ENCODE measurements around the gene SEMA6B.
"Not testable (repeated sequence)": the region's sequence is repeated elsewhere in the genome, so short reads cannot be mapped to it uniquely, and the experiment has no call there.

SEMA6B gene

DNA sequence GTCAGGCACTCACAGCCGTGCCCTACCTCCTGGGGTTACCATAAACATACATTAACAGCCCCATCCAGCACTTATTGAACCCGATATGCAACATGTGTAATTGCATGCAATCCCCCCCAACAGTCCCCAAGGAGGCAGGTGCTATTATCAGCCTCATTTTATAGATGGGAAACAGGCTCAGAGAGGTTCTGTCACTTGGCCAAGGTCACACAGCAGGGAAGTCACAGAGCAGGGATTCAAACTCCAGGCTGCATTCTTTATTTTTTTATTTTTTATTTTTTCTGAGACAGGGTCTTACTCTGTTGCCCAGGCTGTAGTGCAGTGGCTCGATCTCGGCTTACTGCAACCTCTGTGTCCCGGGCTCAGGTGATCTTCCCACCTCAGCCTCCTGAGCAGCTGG, 41.4 kb upstream of the SEMA6B start:
- no peak overlapping the region for H3K4me3 ChIP-seq (ENCODE audit: control insufficient read depth, low read depth, low read length)
- TF ChIP-seq, protein P1, sequence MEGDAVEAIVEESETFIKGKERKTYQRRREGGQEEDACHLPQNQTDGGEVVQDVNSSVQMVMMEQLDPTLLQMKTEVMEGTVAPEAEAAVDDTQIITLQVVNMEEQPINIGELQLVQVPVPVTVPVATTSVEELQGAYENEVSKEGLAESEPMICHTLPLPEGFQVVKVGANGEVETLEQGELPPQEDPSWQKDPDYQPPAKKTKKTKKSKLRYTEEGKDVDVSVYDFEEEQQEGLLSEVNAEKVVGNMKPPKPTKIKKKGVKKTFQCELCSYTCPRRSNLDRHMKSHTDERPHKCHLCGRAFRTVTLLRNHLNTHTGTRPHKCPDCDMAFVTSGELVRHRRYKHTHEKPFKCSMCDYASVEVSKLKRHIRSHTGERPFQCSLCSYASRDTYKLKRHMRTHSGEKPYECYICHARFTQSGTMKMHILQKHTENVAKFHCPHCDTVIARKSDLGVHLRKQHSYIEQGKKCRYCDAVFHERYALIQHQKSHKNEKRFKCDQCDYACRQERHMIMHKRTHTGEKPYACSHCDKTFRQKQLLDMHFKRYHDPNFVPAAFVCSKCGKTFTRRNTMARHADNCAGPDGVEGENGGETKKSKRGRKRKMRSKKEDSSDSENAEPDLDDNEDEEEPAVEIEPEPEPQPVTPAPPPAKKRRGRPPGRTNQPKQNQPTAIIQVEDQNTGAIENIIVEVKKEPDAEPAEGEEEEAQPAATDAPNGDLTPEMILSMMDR (IDR thresholded peaks at IDR 0.05; ENCODE audit: control insufficient read depth, insufficient read depth, low read depth, low read length, missing control alignments) = no peak
- no peak for DNase-seq (ENCODE audit: low read depth)

DNA sequence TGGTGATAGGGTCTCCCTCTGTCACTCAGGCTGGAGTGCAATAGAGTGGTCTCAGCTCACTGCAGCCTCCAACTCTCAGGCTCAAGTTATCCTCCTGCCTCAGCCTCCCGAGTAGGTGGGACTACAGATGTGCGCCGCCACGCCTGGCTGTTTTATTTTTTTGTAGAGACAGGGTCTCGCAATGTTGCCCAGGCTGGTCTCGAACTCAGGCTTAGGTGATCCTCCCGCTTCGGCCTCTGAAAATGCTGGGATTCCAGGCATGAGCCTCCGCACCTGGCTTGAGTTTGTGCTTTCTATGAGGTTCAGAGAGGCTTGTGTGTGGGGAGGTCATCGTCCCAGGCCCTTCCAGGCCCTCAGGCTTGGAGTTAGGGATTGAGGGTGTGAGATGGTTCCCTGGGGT, 40.6 kb upstream of the SEMA6B start:
- TF ChIP-seq, protein P1 (IDR thresholded peaks at IDR 0.05; ENCODE audit: control insufficient read depth, insufficient read depth, low read depth, low read length, missing control alignments) = no peak
- no peak for DNase-seq (ENCODE audit: low read depth)
- H3K4me3 ChIP-seq (ENCODE audit: control insufficient read depth, low read depth, low read length) = no peak overlapping the region

DNA sequence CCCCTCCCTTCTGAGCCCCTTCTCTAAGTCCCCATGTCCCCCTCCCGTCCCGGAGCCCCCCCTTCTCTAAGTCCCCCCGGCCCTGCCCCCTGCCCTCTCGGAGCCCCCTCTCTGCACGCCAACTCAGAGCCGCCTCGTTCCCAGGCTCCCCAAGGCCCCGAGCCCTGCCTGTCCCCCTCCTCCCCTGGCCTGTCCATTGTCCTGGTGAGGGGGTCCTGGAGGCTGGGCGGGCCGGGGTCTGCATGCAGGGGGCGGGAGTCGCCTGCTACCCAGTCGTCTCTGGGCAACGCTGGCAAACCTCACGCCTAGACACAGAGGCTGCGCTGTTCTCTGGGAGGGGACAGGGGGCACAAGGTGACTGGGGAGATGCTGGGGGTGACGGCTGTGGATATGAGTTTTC, 39.2 kb upstream of the SEMA6B start:
- no peak overlapping the region for H3K4me3 ChIP-seq (ENCODE audit: control insufficient read depth, low read depth, low read length)
- TF ChIP-seq, protein P1 (IDR thresholded peaks at IDR 0.05; ENCODE audit: control insufficient read depth, insufficient read depth, low read depth, low read length, missing control alignments) = no peak
- no peak for DNase-seq (ENCODE audit: low read depth)

DNA sequence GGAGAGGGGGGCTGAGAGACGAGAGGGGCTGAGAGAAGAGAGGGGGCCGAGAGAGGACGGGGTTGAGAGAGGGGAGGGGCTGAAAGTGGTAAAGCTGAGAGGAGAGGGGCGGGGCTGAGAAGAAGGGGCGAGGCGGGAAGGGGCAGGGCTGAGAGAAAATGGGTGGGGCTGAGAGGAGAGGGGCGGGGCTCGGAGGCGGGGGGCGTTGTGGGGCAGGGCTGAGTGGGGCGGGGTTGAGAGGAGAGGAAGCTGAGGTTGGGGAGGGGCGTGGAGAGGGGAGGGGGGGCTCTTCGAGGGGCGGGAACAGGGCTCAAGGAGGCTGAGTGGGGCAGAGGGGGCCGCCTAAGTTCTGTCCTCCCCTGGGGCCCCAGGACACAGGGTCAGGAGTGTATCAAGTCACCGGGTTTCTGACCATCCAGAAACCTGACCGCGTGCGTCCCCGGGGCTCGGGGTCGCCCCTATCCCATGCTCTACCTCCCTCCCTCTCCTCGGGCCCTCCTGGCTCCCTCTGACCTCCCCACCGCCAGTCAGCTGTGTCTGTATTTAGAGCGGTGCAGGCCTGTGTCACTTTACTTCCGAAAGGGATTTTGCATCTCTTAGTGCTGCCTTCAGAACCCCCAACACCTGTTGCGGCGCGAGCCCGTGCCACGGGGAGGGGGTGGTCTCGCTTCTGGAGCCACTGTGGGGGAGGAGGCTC, 38.6 kb upstream of the SEMA6B start:
- TF ChIP-seq, protein P1 (IDR thresholded peaks at IDR 0.05; ENCODE audit: control insufficient read depth, insufficient read depth, low read depth, low read length, missing control alignments) = no peak
- H3K4me3 ChIP-seq (ENCODE audit: control insufficient read depth, low read depth, low read length) = no peak overlapping the region
- DNase-seq (ENCODE audit: low read depth) = no peak

DNA sequence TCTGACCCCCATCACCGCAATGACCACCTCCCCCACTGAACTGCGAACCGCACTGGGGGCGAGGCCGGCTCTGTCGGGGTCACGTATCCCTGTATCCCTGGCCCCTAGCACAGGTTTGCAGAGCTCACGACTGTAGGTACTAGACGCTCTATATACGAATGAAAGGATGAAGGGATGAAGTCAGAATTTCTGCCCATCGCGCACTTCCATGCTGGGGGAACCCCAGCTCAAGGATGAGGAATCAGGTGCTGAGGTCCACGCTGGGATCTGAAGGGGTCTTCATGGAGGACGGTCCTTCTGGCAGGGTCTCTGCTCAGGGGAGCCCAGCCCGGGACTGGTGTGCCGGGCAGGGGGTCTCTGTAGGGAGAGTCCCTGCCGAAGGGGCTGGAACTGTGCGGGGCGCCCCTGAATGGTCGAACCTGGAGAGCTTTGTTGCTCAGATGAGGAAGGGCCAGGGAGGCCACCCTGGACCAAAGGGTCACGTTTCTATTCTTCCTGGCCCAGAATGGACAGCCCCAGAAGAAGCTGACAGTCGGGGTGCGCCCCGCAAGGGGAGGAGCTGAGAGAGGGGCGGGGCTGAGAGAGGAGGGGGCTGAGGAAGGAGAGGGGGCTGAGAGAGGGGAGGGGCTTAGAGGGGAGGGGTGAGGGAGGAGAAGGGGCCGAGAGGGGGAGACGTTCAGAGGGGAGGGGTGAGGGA, 37.9 kb upstream of the SEMA6B start:
- H3K4me3 ChIP-seq (ENCODE audit: control insufficient read depth, low read depth, low read length) = no peak overlapping the region
- no peak for DNase-seq (ENCODE audit: low read depth)
- TF ChIP-seq, protein P1 (IDR thresholded peaks at IDR 0.05; ENCODE audit: control insufficient read depth, insufficient read depth, low read depth, low read length, missing control alignments) = no peak

DNA sequence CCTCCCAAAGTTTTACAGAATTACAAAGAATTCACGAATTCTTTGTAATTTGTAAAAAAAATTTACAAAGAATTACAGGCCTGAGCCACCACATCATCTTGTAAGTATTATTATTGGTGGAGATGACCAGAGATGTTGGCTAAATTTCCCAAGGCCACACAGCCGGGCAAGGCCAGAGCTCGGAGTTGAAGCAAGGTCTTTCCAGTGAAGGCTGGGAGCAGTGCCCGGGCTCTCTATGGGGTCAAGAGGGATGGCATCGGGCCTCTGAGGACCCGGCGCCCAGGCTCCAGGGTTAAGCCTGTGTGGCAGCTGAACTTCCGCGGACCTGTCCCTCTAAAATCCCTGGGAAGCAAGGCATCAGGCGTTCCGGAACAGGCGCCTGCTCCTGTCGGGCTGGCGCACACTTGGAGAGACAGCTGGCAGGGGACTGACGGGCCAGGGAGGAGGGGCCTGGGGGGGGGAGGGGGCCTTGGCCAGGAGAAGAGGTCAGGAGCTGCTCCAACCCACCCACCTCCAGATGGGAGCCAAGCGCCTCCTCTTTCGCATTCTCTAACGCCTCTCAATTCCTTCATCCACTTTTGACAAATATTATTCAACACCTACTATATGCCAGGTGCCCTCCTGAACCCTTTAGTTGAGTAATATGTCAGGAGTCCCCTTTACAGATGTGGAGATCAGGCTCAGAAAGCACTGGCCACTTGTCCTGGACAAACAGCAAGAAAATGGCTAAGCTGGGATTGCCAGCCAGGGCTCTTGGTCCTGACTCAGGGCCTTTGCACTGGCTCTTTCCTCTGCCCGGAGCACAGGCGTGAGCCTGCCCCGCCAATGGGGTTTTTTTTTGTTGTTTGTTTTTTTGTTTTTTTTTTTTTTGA, 36.8 kb upstream of the SEMA6B start:
- H3K4me3 ChIP-seq (ENCODE audit: control insufficient read depth, low read depth, low read length) = no peak overlapping the region
- no peak for DNase-seq (ENCODE audit: low read depth)
- TF ChIP-seq, protein P1 (IDR thresholded peaks at IDR 0.05; ENCODE audit: control insufficient read depth, insufficient read depth, low read depth, low read length, missing control alignments) = no peak

DNA sequence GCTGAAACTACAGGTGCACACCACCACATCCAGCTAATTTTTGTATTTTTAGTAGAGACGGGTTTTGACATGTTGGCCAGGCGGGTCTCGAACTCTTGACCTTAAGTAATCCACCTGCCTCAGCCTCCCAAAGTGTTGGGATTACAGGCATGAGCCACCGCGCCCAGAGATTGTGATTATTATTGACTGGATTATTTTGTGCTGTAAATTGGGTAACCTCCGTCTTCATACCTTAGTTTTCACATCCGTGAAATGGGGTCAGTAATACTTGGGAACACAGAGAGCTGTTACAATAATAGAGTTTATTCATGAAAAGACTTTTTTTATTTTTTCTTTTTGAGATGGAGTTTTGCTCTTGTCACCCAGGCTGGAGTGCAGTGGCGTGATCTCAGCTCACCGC, 35.7 kb upstream of the SEMA6B start:
- not testable (repeated sequence) for DNase-seq (ENCODE audit: low read depth); H3K4me3 ChIP-seq (ENCODE audit: control insufficient read depth, low read depth, low read length)
